GM18868 (cell line): ENCODE results near the gene TM7SF3.
"Not testable (repeated sequence)": the region's sequence is repeated elsewhere in the genome, so short reads cannot be mapped to it uniquely, and the experiment has no call there.

ENCODE experiments used
- ATAC-seq: cut with Tn5 transposase; IDR thresholded peaks from one replicate; pipeline ENCODE4 v1.9.1; 2021; ENCODE audit warnings: mild to moderate bottlenecking, moderate library complexity; ENCODE audit not compliant: unreplicated experiment

The TM7SF3 gene

DNA sequence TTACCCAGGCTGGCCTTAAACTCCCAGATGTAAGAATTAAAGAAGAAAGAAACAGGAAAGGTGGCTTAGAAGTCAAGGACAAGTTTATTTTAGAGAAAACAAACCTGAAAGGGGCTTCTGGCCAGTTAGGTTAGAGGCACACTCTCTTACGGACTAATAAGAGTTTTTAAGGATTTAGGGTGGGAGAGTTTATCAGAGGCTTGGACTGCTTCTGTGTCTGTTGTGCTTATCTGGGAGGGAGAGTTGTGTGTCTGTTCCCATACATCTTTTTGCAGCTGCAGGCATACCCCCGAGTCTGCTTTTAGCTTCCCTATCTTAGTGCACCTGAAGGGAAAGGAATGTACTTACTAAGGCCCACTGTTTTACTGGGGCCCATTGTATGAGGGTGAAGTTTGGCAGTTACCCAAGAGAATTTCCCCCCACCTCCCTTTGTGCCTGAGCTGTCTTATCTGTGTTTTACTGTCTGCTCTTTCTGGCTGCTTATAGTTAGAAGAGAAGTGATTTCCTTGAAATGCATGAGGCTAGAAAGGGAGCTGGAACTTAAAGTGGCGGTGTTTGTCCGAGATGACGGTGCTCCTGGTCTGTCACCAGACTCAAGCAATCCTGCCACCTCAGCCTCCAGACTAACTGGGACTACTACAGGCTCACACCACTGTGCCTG is 3.1 kb upstream of the TM7SF3 start:
- ATAC-seq: not testable (repeated sequence)

DNA sequence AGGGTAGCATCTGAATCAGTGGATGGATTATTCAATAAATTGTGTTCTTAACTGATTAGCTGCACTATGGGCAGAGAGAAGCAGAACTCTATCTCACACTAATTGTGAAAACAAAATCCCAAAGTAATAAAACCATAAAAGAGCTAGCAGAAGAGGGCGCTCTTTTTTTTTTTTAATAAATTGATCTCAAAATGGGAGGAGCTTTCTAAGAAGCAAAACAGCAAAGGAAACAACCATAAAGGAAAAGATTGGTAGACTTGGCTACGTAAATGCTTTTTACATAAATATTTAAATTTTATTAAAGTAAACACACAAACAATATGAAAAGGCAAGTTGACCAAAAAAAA is 1.5 kb upstream of the TM7SF3 start:
- ATAC-seq: no peak

DNA sequence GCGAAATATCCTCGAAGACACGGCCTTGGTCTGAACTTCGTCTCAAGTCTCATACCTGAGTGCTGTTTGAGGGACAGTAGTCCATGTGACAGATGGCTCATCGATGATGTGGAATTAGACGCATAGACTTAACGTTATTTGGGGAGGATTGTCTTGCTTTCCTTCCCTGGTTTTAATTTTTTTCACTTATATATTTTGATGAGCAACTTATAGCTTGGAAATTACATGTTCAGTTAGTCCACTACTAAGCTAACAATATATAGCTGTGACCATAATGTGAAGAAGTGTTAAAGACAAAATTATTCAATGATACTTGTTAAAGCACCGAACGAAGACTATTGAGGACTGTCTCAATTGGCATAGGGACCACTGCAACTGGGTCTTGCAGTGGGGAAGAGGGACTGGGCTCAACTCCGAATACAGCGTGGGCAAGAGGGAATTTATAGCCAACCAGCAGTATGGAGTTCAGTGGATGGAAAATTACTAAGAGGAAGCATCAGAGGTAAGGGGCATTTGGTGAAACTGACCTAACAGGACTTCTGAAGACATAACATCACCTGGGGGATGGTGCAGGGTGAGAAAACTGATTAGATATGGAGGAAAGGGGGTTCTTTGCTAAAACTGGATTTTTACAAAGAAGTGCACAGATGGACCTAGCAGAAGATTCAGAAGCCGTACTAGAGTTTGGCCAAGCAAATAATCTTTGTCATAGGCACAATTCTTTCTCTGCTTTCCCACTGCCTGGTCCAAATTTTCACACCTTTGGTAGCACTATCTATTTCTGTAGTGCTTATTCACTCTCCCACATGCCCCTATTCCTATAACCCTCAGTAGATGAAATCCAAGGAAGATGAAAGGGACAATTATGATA is 910 bp upstream of the TM7SF3 start:
- no peak for ATAC-seq

DNA sequence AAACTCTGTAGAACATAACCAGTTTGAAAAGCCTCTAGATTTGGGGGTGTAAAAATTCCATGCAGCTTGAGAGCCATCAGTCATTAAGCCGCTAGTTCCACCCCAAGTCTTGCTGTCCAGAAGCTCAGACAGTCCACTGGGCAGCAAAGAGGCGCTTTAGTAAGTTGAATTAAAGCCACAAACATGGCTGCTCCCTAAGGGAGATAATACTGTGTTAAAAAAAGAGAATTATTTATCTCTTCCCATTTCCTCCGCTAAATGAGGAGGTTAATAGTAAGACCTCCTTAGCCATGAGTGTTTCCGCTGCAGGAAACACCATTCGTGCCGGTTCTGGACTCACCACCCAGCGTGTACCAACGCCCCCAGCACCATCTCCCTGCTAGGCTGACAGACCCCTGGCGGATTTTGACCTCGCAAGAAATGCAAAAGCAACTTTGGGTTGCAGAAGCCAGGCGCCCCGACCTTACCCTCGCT is 536 bp downstream of the TM7SF3 start:
- ATAC-seq: peak; percentile 18

DNA sequence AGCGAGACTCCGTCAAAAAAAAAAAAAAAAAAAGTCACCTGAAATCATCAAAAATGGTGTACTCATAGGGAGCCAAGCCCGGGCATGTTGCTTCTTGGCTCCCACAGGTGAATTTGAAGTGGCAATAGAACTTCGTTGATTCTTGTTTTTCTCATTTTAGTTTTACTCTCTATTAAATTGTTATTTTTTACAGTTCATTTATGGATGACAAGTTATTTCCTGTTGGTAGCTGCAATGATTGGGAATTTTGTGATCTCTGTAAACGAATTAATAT is 1.3 kb downstream of the TM7SF3 start:
- ATAC-seq: no peak

DNA sequence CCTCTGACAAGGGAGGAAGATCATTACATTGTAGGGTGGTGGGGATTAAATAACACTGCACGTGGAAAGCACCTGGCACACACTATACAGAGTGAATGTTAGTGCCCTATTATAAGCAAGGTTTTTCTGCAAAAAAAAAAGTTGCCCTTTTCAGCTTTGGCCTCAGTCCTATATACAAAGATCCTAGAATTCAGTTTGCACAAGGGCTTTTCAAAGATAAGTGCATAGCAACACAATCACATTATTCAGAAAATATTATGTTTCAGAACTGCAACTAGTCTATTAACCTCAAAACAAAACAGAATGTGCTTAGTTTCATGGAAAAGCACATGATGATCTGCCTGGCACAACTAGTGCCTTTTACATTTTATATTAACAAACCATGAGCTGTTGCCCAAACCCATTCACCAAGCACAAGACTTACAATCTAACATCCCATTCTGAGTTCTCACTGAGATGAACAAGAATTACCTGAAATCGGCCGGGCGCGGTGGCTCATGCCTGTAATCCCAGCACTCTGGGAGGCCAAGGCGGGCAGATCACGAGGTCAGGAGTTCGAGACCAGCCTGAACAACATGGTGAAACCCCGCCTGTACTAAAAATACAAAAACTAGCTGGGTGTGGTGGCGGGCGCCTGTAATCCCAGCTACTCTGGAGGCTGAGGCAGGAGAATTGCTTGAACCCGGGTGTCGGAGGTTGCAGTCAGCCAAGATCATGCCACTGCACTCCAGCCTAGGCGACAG is 1.8 kb downstream of the TM7SF3 start:
- no peak for ATAC-seq

DNA sequence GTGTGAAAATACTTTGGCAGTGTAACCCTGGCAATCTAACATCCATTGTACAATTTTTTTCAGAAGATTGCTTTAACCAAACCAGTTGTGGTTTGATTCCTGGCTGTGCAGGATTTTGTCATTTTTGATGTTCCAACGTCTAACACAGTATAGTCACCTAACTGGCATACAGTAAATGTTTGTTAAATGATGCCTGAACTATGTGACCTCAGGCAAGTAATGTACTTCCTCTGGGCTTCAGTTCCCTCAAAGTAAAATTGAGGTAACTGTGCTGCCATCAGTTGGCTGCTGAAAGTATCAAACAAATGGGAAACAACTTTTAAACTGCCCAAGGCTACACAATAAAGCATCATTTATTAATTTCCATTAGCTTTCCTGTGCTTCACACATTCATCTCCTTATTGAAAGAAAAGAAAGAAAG is 4.3 kb downstream of the TM7SF3 start:
- ATAC-seq: no peak

DNA sequence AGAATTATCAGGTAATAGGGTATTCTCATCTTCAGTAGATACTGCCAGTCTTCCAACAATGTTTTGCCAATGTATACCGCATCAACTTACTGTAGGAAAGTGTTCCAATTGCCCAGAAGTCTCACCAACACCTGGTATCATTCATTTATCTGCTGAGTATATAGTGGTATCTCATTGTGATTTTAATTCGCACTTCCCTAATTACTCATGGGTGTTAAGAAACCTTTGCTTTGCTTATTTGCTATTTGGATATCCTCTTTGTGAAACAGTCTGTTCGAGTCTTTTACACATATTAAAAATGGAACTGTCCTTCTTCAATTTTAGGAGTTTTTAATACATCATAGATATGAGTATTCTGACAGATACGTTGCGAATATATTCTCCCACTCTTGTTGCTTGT is 6.1 kb downstream of the TM7SF3 start:
- ATAC-seq: no peak

DNA sequence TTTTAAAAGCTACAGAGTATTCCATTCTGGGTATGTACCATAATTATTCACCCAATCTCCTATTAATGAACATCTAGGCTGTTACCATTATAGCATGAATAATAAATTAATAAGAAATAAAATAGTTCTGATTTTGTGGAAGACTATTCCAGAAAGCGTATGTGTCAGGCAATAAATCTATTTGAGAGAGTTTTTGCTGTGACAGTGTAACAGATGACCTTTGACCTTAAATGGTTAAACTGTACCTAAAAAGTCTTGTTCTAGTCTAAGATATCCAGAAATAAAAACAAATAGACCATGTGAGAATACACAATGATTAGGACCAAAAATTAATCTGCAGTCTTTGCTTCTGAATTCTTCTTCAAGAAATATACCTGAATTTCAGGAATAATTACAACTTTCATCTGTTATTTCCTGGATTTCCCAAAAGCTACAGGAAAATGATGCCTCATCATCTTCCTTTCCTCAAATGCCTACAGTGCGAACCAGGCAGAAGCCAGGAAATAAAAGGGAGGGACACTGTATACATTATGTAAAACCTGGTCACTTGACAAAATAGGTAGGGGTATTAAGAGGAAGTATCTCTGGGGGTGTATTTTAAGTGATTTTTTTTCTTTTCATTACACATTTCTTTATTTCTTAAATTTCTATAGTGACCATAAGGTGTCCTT is 7.3 kb downstream of the TM7SF3 start:
- ATAC-seq: no peak

DNA sequence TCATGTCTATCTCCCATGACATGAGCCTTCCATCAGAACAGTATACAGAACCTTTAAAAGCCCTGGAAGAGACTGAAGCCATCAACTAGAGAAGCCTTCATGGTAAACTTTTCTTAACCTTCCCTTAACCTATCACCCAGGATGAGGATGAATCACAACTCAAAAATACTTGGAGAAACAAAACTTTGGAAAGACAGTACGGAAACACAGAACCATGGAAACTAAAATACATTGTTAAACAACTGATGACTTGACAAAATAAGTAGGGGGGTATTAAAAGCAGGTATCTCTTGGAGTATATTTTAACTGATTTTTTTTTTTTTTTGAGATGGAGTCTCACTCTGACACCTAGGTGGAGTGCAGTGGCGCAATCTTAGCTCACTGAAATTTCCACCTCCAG is 8.7 kb downstream of the TM7SF3 start:
- no peak for ATAC-seq

DNA sequence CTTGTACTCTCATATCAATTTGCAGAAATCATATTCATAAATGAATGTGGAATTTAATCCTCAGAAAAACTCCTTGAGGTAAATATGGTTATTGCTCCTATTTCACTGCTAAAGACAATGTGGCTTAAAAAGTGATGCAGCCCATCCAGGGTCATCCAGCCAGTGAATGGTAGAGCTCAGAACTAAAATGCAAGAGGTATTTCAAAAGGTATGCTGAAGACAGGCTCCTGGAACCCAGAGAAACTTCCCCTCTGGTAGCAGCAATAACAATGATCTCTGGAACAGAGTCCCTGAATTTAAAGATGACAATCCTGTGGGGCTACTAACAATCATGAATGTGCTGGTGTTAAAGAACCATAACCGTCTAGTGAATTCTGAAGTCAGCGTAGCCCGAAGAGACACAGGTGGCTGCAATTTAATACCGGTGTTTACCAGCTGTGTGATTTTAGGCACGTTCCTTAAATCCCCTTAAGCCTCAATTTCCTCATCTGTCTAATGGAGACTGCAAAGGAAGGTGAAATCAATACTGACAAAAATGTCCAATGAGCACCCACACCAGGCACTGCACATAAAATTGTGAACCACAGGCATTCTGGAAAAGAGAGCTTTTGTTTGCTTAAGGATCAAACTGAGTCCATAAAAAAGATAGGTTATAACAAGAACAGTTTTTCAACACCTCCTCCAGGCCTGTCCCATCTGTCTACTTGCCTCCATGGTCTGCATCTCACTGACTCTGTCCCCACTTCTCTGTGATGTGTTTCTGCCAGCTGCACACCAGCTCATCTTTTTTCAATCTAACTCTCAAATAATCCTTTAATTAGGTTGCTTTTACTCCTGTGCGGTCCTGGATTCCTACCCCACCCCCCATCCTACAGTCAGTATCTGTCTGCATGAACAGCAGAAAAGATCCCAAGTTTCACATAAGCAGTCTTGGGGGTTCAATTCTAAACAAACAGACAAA is 10.5 kb downstream of the TM7SF3 start:
- no peak for ATAC-seq

DNA sequence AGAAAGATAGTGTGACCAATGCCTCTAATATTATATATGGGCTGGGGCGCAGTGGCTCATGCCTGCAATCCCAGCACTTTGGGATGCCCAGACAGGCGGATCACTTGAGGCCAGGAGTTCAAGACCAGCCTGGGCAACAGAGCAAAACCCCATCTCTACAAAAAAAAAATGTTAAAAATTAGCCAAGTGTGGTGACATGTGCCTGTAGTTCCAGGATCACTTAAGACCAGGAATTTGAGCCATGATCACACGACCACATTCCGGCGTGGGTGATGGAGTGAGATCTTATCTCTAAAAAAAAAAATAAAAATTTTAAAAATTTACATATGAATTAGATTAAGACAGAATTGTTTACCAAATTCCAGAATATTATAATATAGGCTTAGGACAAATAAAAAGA is 12.0 kb downstream of the TM7SF3 start:
- no peak for ATAC-seq

DNA sequence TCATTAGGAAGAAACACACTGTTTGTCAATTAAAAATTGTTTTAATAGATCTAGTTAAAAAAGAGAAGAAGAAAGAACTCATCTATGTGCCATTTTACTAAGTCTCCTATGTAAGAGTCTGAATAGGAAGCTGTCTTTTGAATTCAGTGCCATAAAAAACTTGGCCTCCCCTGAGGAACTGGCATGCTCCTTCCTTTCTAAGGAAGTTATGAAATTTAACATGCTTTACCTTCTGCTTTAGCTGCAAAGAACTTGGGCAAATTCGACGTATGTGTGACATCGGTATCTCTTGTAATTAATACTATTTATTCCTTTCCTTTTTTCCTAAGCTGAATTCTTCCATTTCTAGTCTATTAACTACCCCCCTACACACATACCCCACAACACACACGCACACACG is 12.5 kb downstream of the TM7SF3 start:
- ATAC-seq: no peak

DNA sequence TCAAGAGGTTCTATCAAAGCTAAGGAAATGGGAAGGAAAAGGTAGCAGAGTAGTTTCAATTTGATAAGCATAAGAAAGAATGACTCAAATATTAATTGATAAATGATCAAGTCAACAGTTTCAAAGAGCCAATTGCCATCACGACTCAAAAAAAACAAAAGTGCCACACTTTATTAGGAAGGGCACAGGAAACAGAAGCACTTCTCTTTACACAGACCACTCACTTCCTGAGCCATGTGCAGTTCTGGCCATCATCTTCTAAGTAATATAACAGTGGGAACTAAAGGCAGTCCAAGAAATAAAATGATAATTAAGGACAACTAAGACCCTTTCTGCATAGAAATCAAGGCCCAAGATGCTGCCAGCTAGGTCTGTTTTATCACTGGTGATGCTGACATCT is 13.2 kb downstream of the TM7SF3 start:
- ATAC-seq: no peak

DNA sequence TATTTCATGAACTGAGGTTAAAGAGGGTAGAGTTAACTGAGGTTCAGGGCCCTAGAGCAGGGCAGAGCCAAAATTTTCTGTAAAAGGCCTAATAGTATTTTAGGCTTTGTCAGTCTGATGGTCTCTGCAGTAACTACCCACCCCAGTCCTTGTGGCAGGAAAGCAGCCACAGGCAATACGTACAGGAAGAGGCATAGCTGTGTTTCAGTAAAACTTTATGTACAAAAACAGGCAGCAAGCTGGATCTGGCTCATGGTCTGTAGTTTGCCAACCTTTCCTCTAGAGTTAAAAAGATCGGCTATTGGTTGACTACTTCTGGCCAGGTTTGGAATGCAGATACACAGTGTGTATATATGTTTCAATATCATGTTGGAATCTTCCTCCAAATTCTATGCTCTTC is 17.2 kb downstream of the TM7SF3 start:
- no peak for ATAC-seq

DNA sequence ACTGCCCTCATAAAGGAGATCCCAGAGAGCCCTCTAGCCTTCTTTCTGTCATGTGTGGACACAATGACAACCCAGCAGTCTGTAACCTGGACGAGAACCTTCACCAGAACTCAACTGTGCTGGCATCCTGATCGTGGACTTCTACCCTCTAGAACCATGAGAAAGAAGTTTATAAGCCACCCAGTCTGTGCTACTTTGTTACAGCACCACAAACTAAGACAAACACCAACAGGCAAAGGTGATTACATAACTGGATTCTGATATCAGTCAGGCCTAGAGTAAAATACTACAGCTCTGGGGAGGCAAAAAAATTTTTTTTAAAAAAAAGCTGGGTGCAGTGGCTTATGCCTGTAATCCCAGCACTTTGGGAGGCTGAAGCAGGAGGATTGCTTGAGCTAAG is 18.5 kb downstream of the TM7SF3 start:
- ATAC-seq: no peak

DNA sequence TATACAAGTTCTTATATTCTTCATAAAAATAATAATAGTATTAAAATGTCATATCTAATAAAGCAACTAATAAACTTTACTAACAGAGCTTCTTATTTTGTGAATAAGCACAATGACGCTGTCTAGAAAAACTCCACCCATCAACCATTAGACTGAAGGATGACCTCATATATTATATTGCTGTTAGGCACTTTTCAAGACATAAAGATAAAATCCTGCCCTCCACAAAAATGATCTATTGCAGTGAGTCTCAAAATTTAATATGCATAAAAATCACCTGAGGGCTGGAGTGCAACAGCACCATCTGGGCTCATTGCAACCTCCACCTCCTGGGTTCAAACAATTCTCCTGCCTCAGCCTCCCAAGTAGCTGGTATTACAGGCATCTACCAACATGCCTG is 20.1 kb downstream of the TM7SF3 start:
- ATAC-seq: no peak

DNA sequence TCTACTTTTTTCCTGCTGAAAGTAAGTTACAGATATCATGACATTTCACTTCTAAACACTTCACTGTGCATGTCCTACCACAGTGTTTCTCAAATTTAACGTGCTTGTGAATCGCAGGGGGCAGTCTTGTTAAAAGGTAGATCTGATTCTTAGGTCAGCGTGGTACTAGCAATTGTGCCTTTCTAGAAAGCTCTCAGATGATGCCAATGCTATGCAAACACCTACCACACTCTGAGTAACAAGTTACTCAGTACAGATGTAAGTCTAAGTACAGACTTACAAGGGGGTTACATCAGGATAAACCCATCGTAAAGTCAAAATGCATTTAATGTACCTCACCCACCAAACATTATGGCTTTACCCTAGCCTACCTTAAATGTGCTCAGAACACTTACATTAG is 22.4 kb downstream of the TM7SF3 start:
- no peak for ATAC-seq

DNA sequence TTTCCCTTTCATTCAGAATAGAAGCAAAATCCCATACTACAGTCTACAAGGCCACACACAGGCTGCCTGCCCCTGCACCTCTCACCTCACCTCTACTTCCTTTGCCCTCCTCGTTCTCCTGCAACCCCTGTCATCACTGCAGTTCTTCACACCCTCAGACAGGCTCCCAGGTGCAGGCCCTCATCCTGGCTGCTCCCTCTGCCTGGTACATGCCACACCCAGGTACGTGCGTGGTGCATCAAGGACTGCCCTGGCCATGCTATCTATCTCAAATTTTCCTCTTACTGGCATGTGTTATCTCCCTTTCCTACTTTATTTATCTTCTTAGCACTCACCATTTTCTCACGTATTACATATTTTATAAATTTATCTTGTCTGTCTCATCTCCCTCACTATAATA is 24.3 kb downstream of the TM7SF3 start:
- ATAC-seq: no peak

DNA sequence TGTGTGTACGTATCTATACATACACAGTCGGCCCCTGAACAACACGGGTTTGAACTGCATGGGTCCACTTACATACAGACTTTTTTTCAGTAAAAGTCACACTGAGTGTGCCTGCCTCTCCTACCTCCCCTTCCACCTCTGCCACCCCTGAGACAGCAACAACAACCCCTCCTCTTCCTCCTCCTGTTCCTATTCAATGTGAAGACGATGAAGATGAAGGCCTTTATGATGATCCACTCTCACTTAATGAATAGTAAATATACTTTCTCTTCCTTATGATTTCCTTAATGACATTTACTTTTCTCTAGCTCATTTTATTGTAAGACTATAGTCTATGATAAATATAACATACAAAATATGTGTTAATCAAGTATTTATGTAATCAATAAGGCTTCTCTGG is 25.5 kb downstream of the TM7SF3 start:
- no peak for ATAC-seq
